GM12891 (cell line): ENCODE results near the gene SUMO3.

Experiments
- PAX5 ChIP-seq: IDR thresholded peaks from 2 replicates; pipeline ENCODE4 v1.6.1; 2011; ENCODE audit warnings: low read length, moderate library complexity, mild to moderate bottlenecking; ENCODE audit not compliant: insufficient read depth, severe bottlenecking
- POLR2A ChIP-seq: IDR thresholded peaks from 2 replicates; pipeline ENCODE4 v1.6.1; 2011; ENCODE audit warnings: low read depth, low read length, control low read depth
- POLR2AphosphoS5 ChIP-seq: IDR thresholded peaks from 2 replicates; pipeline ENCODE4 v1.6.1; 2011; ENCODE audit warnings: low read depth, low read length, control low read depth
- POU2F2 ChIP-seq: IDR thresholded peaks from 2 replicates; pipeline ENCODE4 v1.6.1; 2011; ENCODE audit warnings: low read depth, mild to moderate bottlenecking, control low read depth, low read length, moderate library complexity
- SPI1 ChIP-seq: IDR thresholded peaks from 2 replicates; pipeline ENCODE4 v1.6.1; 2011; ENCODE audit warnings: low read depth, low read length, control low read depth
- TAF1 ChIP-seq: IDR thresholded peaks from 2 replicates; pipeline ENCODE4 v1.6.1; 2011; ENCODE audit warnings: low read depth, low read length, control low read depth

DNA sequence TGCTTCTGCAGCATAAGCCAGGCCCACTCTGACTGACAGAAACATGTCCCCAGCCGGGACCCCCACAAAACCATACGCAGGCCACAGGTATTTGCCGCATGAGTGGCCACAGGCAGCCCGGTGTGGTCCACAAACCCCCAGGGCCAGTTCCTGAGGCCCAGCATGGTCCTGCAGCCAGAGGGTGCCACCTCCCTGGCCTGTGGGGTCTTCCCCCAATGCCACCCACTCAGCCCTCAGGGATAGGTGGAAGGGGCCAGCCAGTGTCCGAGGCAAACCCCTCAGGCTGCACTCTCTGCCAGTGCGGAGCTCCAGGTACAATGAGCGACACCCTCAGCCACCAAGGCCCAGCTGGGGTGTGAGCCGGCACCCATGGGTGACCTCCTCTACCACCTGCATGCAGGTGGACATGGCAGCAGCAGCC lies 59.7 kb downstream of the SUMO3 start:
- TF ChIP-seq POLR2AphosphoS5: no peak
- TF ChIP-seq POLR2A: no peak
- no peak for TF ChIP-seq TAF1
- TF ChIP-seq PAX5: no peak
- TF ChIP-seq SPI1: no peak
- no peak for TF ChIP-seq POU2F2
